ENCODE measurements around the gene EGFL8.
"Not testable (repeated sequence)": the region's sequence is repeated elsewhere in the genome, so short reads cannot be mapped to it uniquely, and the experiment has no call there.

EGFL8 gene

DNA sequence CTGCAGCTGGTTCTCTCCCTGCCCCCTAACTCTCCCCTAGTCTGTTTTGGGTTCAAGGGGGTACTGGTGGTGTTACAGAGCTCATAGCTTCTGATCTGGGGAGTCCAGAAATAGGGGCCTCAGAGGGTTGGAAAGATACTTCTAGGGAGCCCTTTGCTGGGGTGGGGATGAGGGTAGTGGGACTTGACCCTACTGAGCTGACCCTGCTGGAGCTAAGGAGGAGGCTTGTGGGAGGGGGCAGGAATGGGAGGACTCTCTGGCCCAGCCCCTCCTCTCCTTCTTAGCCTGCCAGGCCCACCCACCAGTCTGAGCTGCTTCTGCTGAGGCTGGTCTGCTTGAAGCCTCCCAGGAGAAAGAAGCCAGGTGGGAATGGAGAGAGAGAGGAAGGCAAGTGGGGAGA lies at the start of gene EGFL8:
TSS of gene EGFL8 (plus strand) at position 301 of the 400 bp plus-strand sequence. CDS start 1,571 bp downstream, outside the sequence.
- DNase-seq, result no peak

DNA sequence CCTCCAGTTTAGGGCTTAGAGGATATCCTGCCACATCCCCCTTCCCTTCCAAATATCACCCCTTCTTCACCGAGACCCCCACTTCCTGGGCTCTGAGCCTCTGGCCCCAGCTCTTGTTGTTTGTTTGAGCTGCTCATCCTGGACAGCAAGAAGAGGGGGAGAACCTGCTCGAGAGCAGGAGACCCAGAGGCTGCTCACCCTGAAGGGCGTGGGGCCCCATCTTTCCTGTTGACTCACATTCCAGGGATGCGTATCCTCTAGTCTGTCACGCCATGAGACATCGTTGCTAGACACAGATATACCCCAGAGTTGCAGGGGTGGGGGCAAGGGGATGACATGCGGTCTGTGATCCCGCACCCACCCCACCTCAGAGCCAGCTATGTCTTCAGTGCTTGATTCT lies 49.6 kb upstream of the EGFL8 start:
- DNase-seq, result no peak

DNA sequence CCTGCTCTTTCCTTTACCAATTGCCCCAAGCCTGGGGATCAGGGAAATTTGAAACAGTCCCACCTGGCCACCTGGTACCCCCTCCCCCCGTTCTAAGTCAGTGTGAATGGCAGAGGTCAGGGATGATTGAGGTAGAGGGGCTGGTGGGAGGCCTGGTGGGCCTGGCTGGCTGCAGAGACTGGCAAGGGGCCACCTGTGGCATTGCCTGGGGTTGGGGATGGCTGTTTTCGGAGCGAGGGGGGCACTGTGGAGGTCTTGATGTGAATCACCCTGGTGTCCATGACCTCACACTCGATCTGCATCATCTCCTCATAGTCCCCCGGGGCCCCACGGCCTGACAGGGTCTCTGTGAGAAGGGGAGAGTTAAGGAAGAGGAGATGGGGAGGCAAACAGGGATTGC lies 48.8 kb upstream of the EGFL8 start:
- no peak for DNase-seq

DNA sequence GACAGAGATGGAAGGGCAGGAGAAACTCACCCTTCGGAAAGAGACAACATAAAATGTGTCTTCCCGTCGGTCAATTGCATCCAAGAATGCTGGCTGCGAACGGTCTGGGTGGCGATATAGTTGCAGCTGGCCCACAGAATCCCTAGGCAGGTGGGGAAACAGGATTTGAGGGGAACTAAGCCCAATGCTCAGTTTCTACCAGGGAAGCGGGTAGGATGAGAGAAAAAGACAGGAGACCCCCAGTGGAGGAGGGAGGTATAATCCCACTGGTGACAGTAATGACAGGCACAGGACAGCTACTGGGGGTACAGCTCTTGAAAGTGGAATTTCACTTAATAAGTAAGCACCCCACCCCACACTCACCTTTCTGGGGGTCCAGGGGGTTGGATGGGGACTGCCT lies 47.7 kb upstream of the EGFL8 start:
- DNase-seq, result no peak

GRCh38 chr6:32117461-32117860 lies 46.9 kb upstream of the EGFL8 start:
- DNase-seq, result no peak

DNA sequence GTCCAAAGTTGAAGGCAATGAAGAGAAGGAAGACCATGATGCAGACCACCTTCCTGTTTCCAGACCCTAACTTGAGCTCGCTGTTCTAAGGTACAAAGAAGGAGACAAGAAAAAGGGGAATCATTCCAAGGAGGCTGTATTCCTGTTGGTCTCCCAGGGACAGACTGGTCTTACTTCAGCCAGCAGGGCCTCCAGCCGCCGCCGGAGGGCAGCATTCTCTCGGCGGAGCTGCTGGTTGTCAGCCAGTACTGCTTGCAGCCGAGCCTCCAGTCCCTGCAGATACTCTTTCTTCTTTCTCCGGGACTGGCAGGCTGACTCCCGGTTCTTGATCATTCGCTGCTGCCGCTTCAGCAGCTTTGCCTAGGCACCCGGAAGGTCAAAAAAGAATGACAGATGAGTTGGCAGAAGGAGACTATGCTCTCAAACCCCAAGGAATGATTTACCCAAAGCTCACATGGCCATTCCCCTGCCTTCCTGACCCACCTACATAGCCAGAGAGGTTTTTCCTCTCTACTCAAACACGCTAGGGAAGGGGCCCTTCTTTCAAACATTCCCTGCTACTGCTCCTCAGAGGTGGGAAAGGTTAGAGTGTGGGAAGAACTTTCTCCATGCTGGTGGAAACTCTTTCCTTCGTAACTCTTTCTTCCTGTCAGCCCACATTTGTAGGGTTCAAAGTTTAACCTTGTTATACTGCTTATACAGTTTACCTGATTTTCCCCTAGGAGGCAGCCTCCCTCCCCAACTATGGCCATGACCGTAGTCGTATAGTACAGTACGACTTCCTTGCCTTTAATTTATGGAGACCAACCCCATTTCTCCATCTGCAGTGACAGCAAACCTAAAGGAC lies 45.4 kb upstream of the EGFL8 start:
- peak; percentile 67 for DNase-seq

DNA sequence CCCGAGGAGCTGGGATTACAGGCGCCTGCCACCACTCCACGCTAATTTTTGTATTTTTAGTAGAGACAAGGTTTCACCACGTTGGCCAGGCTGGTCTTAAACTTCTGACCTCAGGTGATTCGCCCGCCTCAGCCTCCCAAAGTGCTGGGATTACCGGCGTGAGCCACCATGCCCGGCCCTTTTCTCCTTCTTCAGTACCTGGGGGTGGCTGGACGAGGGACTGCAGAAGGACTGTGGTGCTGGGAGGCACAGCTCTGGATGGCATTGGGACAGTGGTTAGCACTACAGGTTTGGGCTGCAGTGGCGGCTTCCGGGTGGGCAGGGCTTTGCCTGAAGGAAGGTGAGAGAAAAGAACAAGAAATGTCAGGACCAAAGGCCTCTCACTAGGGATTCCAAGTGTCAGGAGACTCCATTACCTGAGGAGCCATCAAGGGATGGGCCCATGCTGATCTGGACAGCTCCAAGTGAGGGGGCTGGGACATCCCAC lies 43.8 kb upstream of the EGFL8 start:
- no peak for DNase-seq

DNA sequence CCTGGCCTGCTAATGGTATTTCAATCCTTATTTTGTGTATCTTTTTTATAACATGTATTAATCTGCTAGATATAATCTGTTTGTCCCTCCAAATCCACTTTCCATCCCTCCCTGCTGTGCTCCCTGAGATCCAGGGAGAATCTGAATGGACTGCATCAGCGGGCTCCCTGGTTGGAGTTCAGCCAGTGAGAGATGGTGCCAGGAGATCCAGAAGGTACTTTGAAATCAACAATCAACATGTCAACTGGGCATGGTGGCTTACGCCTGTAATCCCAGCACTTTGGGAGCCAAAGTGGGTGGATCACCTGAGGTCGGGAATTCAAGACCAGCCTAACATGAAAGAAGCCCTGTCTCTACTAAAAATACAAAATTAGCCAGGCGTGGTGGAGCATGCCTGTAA lies 40.7 kb upstream of the EGFL8 start:
- DNase-seq, result no peak

- DNase-seq, result no peak
Measured at GRCh38 chr6:32126880-32127279, 37.5 kb upstream of the EGFL8 start.

DNA sequence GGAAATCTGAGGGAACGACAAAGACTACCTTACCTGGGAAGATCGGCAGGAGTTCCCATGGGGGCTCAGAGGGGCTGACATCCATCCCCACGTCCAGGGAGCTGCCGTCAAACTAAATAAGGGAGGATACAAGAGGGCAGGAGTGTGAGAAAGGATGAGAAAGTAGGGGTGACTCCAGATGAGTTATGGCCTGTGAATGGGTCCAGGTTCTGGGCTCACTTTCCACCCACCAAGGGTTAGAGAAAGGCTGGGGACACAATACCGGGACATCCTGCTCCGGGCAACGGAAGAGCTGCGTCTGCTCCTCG lies 37.0 kb upstream of the EGFL8 start:
- no peak for DNase-seq

- peak; percentile 99 for DNase-seq
Measured at GRCh38 chr6:32127717-32128592, 36.4 kb upstream of the EGFL8 start, which contains the start of gene ATF6B. ATF6B (minus strand) TSS chr6:32128246; CDS start chr6:32128207, 39 bp downstream.

DNA sequence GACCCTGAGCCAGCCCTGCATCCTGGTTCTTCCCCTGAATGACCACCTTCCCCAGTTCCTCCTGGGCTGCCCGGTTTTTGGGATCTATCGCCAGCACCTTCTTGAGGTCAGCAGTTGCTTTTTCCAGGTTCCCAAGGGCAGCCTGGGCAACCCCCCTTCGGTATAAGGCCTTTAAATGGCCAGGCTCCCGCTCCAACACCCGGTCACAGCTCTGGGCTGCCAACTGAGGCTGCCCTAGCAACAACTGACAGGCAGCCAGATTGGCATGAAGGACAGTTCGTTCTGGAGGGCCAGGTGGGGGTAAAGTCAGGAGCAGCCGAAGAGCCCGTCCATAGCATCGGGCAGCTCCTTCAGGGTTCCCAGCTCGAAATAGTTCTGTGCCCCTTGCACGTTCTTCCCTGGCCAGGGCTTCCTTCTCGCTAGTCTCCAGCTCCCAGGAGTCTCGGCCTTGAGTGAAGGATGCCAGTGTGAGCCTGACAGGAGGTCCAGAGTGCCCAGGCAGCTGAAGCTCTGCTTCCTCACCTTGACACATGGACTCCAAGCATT lies 35.6 kb upstream of the EGFL8 start:
- DNase-seq, result no peak

GRCh38 chr6:32129297-32130088 lies 34.9 kb upstream of the EGFL8 start:
- DNase-seq, result no peak

GRCh38 chr6:32131439-32131948 lies 32.9 kb upstream of the EGFL8 start:
- no peak for DNase-seq

DNA sequence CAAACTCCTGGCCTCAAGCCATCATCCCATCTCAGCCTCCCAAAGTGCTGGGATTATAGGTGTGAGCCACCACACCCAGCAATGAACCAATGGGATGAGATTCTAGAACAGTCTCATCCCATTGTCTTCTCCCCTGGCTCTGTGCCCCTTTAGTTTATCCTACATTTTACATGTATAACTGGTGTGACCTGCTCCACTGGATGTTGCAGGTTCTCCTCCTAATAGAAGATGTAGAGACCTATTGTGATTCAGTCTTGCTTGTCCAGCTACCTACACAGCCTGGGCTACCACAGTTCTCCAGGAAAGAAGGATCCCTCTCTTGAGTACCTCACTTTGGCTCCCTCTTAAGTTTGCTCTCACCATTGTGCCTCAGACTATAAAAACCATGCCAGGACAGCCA lies 32.3 kb upstream of the EGFL8 start:
- no peak for DNase-seq

DNA sequence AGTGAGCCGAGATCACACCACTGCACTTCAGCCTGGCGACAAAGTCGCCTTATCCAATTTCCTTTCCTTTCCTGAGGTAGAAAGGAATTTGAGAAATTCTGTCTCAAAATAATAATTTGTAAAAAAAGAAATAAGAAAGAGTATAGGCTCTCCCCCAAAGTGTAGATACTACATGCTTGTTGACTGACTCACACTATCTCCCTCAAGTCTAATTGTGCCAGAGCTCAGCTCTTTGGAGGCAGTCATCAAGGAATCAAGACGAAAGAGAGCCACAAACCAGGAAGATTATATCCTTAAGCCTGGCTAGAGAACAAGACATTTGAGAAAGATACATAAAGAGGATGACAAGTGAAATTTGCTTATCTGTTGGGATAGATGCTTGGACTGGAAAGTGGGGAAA lies 30.6 kb upstream of the EGFL8 start:
- DNase-seq, result no peak

DNA sequence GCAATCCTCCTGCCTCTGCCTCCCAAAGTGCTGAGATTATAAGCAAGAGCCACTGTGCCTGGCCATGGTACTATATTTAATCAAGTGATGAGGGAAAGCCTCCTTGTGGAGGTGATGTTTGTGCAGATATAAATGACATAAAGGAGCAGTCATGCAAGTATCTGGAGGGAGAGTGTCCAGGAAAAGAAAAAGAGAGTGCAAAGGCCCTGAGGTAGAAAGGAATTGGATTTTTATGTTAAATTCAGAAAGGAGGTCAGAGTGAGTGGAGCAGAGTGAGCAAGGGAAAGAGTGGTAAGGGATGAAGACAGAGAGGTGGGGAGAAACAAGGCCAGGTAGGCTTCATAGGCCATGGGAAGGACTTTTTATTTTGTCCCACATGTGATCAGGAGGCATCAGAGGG lies 26.9 kb upstream of the EGFL8 start:
- DNase-seq, result no peak

GRCh38 chr6:32139590-32139989 lies 24.8 kb upstream of the EGFL8 start:
- DNase-seq, result no peak

DNA sequence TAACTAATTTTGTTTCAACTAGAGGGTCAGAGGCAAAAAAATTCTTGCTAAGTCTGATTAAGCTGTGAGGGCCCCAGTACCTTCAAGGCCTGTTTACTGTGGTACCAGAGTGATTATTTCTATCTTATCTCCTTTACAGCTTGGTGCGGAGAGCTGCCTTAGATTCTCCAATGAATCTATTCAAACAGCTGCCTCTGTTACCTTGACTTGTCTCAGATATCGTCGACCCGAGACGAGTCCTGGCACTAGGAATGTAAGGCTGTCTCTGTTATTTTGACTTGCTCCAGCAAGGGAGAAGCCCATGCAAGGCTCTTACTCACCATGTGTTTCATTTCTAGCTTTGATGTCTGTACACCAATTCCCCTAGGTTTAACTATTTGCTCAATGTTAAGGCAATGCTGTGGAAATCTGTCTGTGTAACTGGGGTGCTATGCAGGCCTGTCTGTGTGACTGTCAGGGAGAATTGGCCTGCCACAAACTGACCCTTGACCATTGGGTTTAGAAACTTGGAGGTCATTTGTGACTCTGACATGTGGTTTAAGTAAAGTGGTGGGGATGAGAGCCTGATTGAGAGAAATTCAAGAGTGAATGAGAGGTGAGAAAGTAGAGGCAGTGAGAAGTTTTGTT lies 23.9 kb upstream of the EGFL8 start:
- no peak for DNase-seq

DNA sequence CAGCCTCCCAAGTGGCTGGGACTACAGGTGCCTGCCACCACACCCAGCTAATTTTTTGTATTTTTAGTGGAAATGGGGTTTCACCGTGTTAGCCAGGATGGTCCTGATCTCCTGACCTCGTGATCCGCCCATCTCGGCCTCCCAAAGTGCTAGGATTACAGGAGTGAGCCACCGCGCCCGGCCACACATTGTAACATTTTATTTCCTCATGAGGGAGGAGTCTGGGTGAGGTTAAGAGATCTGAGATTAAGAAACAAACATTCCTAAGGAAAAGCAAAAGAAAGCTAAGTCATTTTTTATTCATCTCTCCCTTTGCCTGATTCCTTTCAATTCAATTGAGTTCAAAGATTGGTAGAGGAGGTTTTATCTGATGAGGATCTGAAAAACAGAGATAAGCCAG lies 20.2 kb upstream of the EGFL8 start:
- not testable (repeated sequence) for DNase-seq

GRCh38 chr6:32146287-32146686 lies 18.1 kb upstream of the EGFL8 start:
- no peak for DNase-seq

GRCh38 chr6:32146687-32147086 lies 17.7 kb upstream of the EGFL8 start:
- DNase-seq, result no peak

Measured in CD4-positive, alpha-beta T cell treated with Interleukin-21 for 1 hour (primary cell).